ENCODE measurements around the gene EEF1G.
"Not testable (repeated sequence)": the region's sequence is repeated elsewhere in the genome, so short reads cannot be mapped to it uniquely, and the experiment has no call there.

The EEF1G gene

GRCh38 chr11:62592146-62592815 lies 18.6 kb upstream of the EEF1G start:
- Histone ChIP-seq H3K36me3 (ENCODE audit: control insufficient read depth in 2 of 2, insufficient read depth in 2 of 2, low read length in 2 of 2) (peaks cover 38 to 47% of the 10 kb centered on the region in 2 donors), H3K27me3 (ENCODE audit: control insufficient read depth in 1 of 2, insufficient read depth in 2 of 2, low read length in 2 of 2) (no peaks in the 10 kb centered on the region), H3K4me3 (ENCODE audit: low read length in 2 of 2) (peak overlapping the region; percentile 62 to 87), H3K27ac (ENCODE audit: low read length) (peak overlapping the region; percentile 96), H3K9ac (ENCODE audit: low read length in 2 of 2) (peak overlapping the region; percentile 67 to 91), H3K9me3 (ENCODE audit: control insufficient read depth in 2 of 2, low read length in 2 of 2) (no peaks in the 10 kb centered on the region), H3K4me1 (ENCODE audit: control insufficient read depth, insufficient read depth, low read length) (peaks cover 27% of the 10 kb centered on the region)

GRCh38 chr11:62591448-62592145 lies 17.9 kb upstream of the EEF1G start, which contains the start of gene TUT1:
Gene TUT1, minus strand, starts transcription at chr11:62591523. Its CDS starts 38 bp downstream, at chr11:62591485.
- no peaks in the 10 kb centered on the region for H3K9me3 ChIP-seq (ENCODE audit: control insufficient read depth in 2 of 2, low read length in 2 of 2)
- H3K9ac ChIP-seq (ENCODE audit: low read length in 2 of 2): peak within 1 kb of the TSS; percentile 97 to 99
- peak within 1 kb of the TSS; percentile 87 to 98 for H3K4me3 ChIP-seq (ENCODE audit: low read length in 2 of 2)
- H3K27me3 ChIP-seq (ENCODE audit: control insufficient read depth in 1 of 2, insufficient read depth in 2 of 2, low read length in 2 of 2): no peaks in the 10 kb centered on the region
- H3K27ac ChIP-seq (ENCODE audit: low read length): peak within 1 kb of the TSS; percentile 96
- H3K36me3 ChIP-seq (ENCODE audit: control insufficient read depth in 2 of 2, insufficient read depth in 2 of 2, low read length in 2 of 2): peaks cover 35 to 43% of the 10 kb centered on the region in 2 donors
- peaks cover 27% of the 10 kb centered on the region for H3K4me1 ChIP-seq (ENCODE audit: control insufficient read depth, insufficient read depth, low read length)

DNA sequence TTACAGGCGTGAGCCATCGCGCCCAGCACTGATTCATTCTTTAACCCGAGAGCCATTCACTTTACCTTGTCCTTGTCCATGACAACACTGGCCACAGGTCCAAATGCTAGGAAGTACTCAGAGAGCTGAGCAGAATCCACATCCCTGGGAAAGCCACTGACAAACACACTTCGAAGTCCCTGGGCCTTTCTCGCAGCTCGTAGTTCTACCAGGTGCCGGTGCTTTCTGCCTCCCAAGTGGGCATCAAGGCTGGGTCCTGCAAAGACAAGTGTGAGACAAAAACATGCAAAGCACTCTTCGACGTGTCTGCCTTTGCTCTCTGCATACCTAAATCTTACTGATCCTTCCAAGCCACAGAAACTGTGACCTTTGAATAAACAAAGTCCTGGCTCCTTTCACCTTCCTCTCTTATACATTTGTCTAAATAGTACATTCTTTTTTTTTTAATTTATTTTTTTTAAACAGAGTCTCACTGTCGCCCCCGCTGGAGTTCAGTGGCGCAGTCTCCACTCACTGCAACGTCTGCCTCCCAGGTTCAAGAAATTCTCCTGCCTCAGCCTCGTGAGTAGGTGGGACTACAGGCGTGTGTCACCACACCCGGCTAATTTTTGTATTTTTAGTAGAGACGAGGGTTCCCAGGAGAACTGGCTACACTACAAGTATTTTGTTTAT lies 15.4 kb upstream of the EEF1G start:
- H3K4me1 ChIP-seq (ENCODE audit: control insufficient read depth, insufficient read depth, low read length): peaks cover 27% of the 10 kb centered on the region
- peaks cover 21 to 24% of the 10 kb centered on the region in 2 donors for H3K36me3 ChIP-seq (ENCODE audit: control insufficient read depth in 2 of 2, insufficient read depth in 2 of 2, low read length in 2 of 2)
- no peaks in the 10 kb centered on the region for H3K27me3 ChIP-seq (ENCODE audit: control insufficient read depth in 1 of 2, insufficient read depth in 2 of 2, low read length in 2 of 2)
- no peak overlapping the region for H3K9ac ChIP-seq (ENCODE audit: low read length in 2 of 2)
- H3K9me3 ChIP-seq (ENCODE audit: control insufficient read depth in 2 of 2, low read length in 2 of 2): no peaks in the 10 kb centered on the region
- no peak overlapping the region for H3K27ac ChIP-seq (ENCODE audit: low read length)
- no peak overlapping the region for H3K4me3 ChIP-seq (ENCODE audit: low read length in 2 of 2)

DNA sequence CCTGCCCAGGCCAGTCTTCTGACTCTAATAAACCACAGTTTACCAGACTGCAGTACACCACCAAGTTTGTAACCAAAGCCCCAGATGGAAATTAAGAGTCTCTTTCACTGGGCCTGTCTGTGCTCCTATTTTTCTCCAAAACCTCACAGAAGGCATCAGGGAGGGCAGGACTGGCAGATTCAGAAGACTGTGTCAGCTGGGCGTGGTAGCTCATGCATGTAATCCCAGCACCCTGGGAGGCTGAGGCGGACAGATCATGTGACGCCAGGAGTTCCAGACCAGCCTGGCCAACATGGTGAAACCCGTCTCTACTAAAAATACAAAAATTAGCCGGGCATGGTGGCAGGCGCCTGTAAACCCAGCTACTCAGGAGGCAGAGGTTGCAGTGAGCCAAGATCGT lies 11.7 kb upstream of the EEF1G start:
- H3K9me3 ChIP-seq (ENCODE audit: control insufficient read depth in 2 of 2, low read length in 2 of 2); H3K27me3 ChIP-seq (ENCODE audit: control insufficient read depth in 1 of 2, insufficient read depth in 2 of 2, low read length in 2 of 2); H3K4me3 ChIP-seq (ENCODE audit: low read length in 2 of 2); H3K4me1 ChIP-seq (ENCODE audit: control insufficient read depth, insufficient read depth, low read length); H3K27ac ChIP-seq (ENCODE audit: low read length); H3K9ac ChIP-seq (ENCODE audit: low read length in 2 of 2): not testable (repeated sequence)
- peaks cover 28 to 34% of the 10 kb centered on the region in 2 donors for H3K36me3 ChIP-seq (ENCODE audit: control insufficient read depth in 2 of 2, insufficient read depth in 2 of 2, low read length in 2 of 2)

DNA sequence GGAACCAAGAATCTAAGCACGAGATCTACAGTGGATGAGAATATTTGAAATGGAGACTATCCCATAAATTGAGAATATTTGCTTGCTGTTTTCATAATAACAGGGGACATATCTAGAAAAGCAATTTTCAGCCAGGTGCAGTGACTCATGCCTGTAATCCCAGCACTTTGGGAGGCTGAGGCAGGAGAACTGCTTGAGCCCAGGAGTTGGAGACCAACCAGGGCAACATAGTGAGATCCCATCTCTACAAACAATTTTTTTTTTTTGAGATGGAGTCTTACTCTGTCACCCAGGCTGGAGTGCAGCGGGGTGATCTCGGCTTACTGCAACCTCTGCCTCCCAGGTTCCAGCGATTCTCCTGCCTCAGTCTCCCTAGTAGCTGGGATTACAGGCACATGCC lies 8.0 kb upstream of the EEF1G start:
- H3K27me3 ChIP-seq (ENCODE audit: control insufficient read depth in 1 of 2, insufficient read depth in 2 of 2, low read length in 2 of 2); H3K9me3 ChIP-seq (ENCODE audit: control insufficient read depth in 2 of 2, low read length in 2 of 2); H3K27ac ChIP-seq (ENCODE audit: low read length); H3K4me1 ChIP-seq (ENCODE audit: control insufficient read depth, insufficient read depth, low read length); H3K4me3 ChIP-seq (ENCODE audit: low read length in 2 of 2); H3K9ac ChIP-seq (ENCODE audit: low read length in 2 of 2): not testable (repeated sequence)
- peaks cover 23 to 39% of the 10 kb centered on the region in 2 donors for H3K36me3 ChIP-seq (ENCODE audit: control insufficient read depth in 2 of 2, insufficient read depth in 2 of 2, low read length in 2 of 2)

DNA sequence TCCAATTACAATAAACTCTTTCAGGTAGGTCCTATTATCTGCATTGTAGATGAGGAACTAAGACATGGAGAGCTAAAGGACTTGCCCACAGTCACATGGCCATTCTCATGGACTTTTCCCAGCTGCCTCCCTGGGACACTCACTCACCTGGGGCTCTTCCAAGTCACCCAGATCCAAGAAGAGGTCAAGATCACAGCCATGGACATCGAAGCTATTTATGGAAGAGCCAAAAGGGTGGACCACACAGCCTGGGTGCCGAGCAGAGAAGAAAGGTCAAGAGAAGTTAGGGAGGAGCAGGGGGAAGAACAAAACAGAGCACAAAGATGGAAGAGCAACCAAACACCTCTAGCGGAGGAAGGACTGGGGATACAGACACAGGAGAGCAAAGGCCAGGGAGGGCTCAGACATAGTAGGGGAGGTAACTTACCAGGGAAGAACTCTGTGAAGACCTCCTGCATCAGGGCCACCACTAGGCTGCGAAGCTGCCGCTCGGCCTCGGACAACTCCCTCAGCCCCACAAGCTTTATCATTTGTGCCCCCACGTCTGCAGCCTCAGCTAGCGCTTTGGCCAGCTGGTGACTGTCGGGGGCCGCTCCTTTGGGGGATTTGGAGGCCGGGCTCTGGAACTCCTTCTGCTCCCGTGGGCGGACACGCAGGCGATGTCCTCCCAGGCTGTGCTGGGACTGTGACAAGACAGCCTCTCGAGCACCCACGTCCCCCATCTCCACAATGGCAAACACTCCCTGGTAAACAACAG lies 7.4 kb upstream of the EEF1G start:
- H3K9ac ChIP-seq (ENCODE audit: low read length in 2 of 2): peak overlapping the region in 1 of 2 donors; percentile 29
- H3K4me3 ChIP-seq (ENCODE audit: low read length in 2 of 2): no peak overlapping the region
- H3K27me3 ChIP-seq (ENCODE audit: control insufficient read depth in 1 of 2, insufficient read depth in 2 of 2, low read length in 2 of 2): no peaks in the 10 kb centered on the region
- peaks cover 5% of the 10 kb centered on the region for H3K4me1 ChIP-seq (ENCODE audit: control insufficient read depth, insufficient read depth, low read length)
- no peak overlapping the region for H3K27ac ChIP-seq (ENCODE audit: low read length)
- H3K9me3 ChIP-seq (ENCODE audit: control insufficient read depth in 2 of 2, low read length in 2 of 2): no peaks in the 10 kb centered on the region
- H3K36me3 ChIP-seq (ENCODE audit: control insufficient read depth in 2 of 2, insufficient read depth in 2 of 2, low read length in 2 of 2): peaks cover 29 to 36% of the 10 kb centered on the region in 2 donors

DNA sequence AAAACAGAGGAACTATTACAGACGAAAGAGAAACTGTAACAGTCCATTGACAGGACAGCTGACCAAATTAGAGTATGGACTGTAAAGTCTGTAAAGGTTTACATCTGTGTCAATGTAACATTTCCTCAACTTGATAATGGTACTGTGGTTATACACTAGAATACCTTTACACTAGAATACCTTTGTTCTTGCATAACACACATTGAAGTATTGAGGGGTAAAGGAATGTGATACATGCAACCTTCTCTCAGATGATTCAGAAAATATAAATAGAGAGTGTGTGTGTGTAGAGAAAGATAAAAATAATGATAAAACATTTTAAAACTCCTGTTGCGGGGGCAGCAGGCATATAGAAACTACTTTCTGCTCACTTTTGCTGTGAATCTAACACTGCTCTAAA lies 5.6 kb upstream of the EEF1G start:
- Histone ChIP-seq H3K9ac (ENCODE audit: low read length in 2 of 2) (no peak overlapping the region), H3K4me1 (ENCODE audit: control insufficient read depth, insufficient read depth, low read length) (peaks cover 24% of the 10 kb centered on the region), H3K9me3 (ENCODE audit: control insufficient read depth in 2 of 2, low read length in 2 of 2) (no peaks in the 10 kb centered on the region), H3K36me3 (ENCODE audit: control insufficient read depth in 2 of 2, insufficient read depth in 2 of 2, low read length in 2 of 2) (peaks cover 26 to 30% of the 10 kb centered on the region in 2 donors), H3K4me3 (ENCODE audit: low read length in 2 of 2) (no peak overlapping the region), H3K27me3 (ENCODE audit: control insufficient read depth in 1 of 2, insufficient read depth in 2 of 2, low read length in 2 of 2) (no peaks in the 10 kb centered on the region), H3K27ac (ENCODE audit: low read length) (no peak overlapping the region)

- Histone ChIP-seq H3K27me3 (ENCODE audit: control insufficient read depth in 1 of 2, insufficient read depth in 2 of 2, low read length in 2 of 2) (no peaks in the 10 kb centered on the region), H3K27ac (ENCODE audit: low read length) (no peak overlapping the region), H3K9ac (ENCODE audit: low read length in 2 of 2) (no peak overlapping the region), H3K9me3 (ENCODE audit: control insufficient read depth in 2 of 2, low read length in 2 of 2) (no peaks in the 10 kb centered on the region), H3K4me3 (ENCODE audit: low read length in 2 of 2) (no peak overlapping the region), H3K4me1 (ENCODE audit: control insufficient read depth, insufficient read depth, low read length) (peaks cover 25% of the 10 kb centered on the region), H3K36me3 (ENCODE audit: control insufficient read depth in 2 of 2, insufficient read depth in 2 of 2, low read length in 2 of 2) (peaks cover 23 to 27% of the 10 kb centered on the region in 2 donors)
Observed at GRCh38 chr11:62578541-62578940, 4.8 kb upstream of the EEF1G start.

GRCh38 chr11:62577046-62577714 lies 3.5 kb upstream of the EEF1G start:
- Histone ChIP-seq H3K9me3 (ENCODE audit: control insufficient read depth in 2 of 2, low read length in 2 of 2) (no peaks in the 10 kb centered on the region), H3K27me3 (ENCODE audit: control insufficient read depth in 1 of 2, insufficient read depth in 2 of 2, low read length in 2 of 2) (no peaks in the 10 kb centered on the region), H3K36me3 (ENCODE audit: control insufficient read depth in 2 of 2, insufficient read depth in 2 of 2, low read length in 2 of 2) (peaks cover 22 to 26% of the 10 kb centered on the region in 2 donors), H3K9ac (ENCODE audit: low read length in 2 of 2) (peak overlapping the region in 1 of 2 donors; percentile 51), H3K27ac (ENCODE audit: low read length) (peak overlapping the region; percentile 37), H3K4me1 (ENCODE audit: control insufficient read depth, insufficient read depth, low read length) (peaks cover 37% of the 10 kb centered on the region), H3K4me3 (ENCODE audit: low read length in 2 of 2) (no peak overlapping the region)

- no peaks in the 10 kb centered on the region for H3K9me3 ChIP-seq (ENCODE audit: control insufficient read depth in 2 of 2, low read length in 2 of 2)
- peaks cover 22 to 28% of the 10 kb centered on the region in 2 donors for H3K36me3 ChIP-seq (ENCODE audit: control insufficient read depth in 2 of 2, insufficient read depth in 2 of 2, low read length in 2 of 2)
- H3K9ac ChIP-seq (ENCODE audit: low read length in 2 of 2): no peak overlapping the region
- no peaks in the 10 kb centered on the region for H3K27me3 ChIP-seq (ENCODE audit: control insufficient read depth in 1 of 2, insufficient read depth in 2 of 2, low read length in 2 of 2)
- H3K4me3 ChIP-seq (ENCODE audit: low read length in 2 of 2): no peak overlapping the region
- H3K4me1 ChIP-seq (ENCODE audit: control insufficient read depth, insufficient read depth, low read length): peaks cover 37% of the 10 kb centered on the region
- H3K27ac ChIP-seq (ENCODE audit: low read length): peak overlapping the region; percentile 91
Observed at GRCh38 chr11:62575837-62576236, 2.1 kb upstream of the EEF1G start.
